HepG2 (cell line): ENCODE results near the gene ROM1. TPM values are rescaled to one million over a fixed set of nuclear protein-coding genes. Genes with fewer than 3 reads are reported as not detected.
A peak's percentile ranks its signal among the peaks of the same experiment; 100 is the strongest.

ENCODE experiments used
- ATAC-seq: fragments of 200-7000 bp; cut with Tn5 transposase; 3 replicates; pipeline ENCODE4 v1.9.1; 2020; ENCODE audit warnings: mild to moderate bottlenecking, moderate library complexity
- BruUV-seq: library from RNA; stranded (reverse); fragments of 400-500 nt; replicated peaks from 2 replicates; lab custom pipeline; 2021; lab: Mats Ljungman, UMichigan
- CTCF ChIA-PET: fragments of 300-600 bp; formaldehyde crosslinking; extraction: SDS; loops from one replicate; lab custom pipeline; 2021; ENCODE audit warnings: low total read pairs, inconsistent platforms, low intra/inter-chr PET ratio; lab: Yijun Ruan, JAX
- POLR2A ChIA-PET: fragments of 350-600 bp; sonication (Branson Sonifier 250); formaldehyde crosslinking; loops from one replicate; lab custom pipeline; 2020; ENCODE audit warnings: antibody characterized with exemption, inconsistent platforms; lab: Yijun Ruan, JAX
- DNase-seq: peaks from one replicate; pipeline ENCODE4 v3.0.0-alpha.2; 2015; ENCODE audit warnings: low spot score
- FAIRE-seq: peaks from 3 replicates; lab custom pipeline; 2011; peaks lifted over from hg19 to GRCh38; lab: Jason Lieb, UNC
- H2AFZ ChIP-seq: one replicate; pipeline ENCODE4 v1.6.1; 2011; ENCODE audit warnings: low read length, inconsistent platforms
- H3K27ac ChIP-seq: fragments of 300-600 bp; 3 replicates; pipeline ENCODE4 v1.8.0; 2011; ENCODE audit warnings: mixed run types, mild to moderate bottlenecking, mixed read lengths, low read length, inconsistent platforms; ENCODE audit not compliant: insufficient read depth; ENCODE audit errors: extremely low read length
- H3K27me3 ChIP-seq, 2 experiments: fragments of 200-600 bp in 1 of 2; 2 replicates in 1 of 2; 3 replicates in 1 of 2; pipeline versions ENCODE4 v1.6.0 to v1.8.0; 2011; ENCODE audit warnings: low read length in 2 of 2, mild to moderate bottlenecking in 2 of 2, moderate library complexity in 2 of 2, inconsistent platforms in 1 of 2; ENCODE audit not compliant: insufficient read depth in 2 of 2, control insufficient read depth in 1 of 2
- H3K36me3 ChIP-seq, 2 experiments: fragments of 200-600 bp in 1 of 2; replicated peaks in 1 of 2; 2 replicates in 1 of 2; 3 replicates in 1 of 2; pipeline versions ENCODE4 v1.5.1 to v1.8.0; 2011; ENCODE audit warnings: low read length in 2 of 2, inconsistent platforms in 1 of 2; ENCODE audit not compliant: insufficient read depth in 2 of 2, control insufficient read depth in 1 of 2
- H3K4me1 ChIP-seq: 2 replicates; pipeline ENCODE4 v1.5.1; 2012; ENCODE audit warnings: low read length, inconsistent platforms; ENCODE audit not compliant: insufficient read depth
- H3K4me2 ChIP-seq: 2 replicates; pipeline ENCODE4 v1.6.0; 2011; ENCODE audit warnings: low read depth, low read length, inconsistent platforms
- H3K4me3 ChIP-seq, 3 experiments: fragments of 200-600 bp in 1 of 3; sonication (generic), shearing (Covaris generic) in 1 of 3; replicated peaks in 1 of 3; 2 replicates each; pipeline ENCODE4 v1.5.1; 2011 to 2016; ENCODE audit warnings: low read length in 3 of 3, inconsistent platforms in 2 of 3, low read depth in 2 of 3, mild to moderate bottlenecking in 2 of 3, control low read depth in 1 of 3, mixed read lengths in 1 of 3; ENCODE audit not compliant: insufficient read depth in 1 of 3
- H3K79me2 ChIP-seq: one replicate; pipeline ENCODE4 v1.6.1; 2011; ENCODE audit warnings: low read length, inconsistent platforms; ENCODE audit not compliant: insufficient read depth
- H3K9ac ChIP-seq: 2 replicates; pipeline ENCODE4 v1.6.0; 2011; ENCODE audit warnings: mild to moderate bottlenecking, low read depth, low read length, inconsistent platforms; ENCODE audit not compliant: insufficient read depth
- H3K9me3 ChIP-seq: 2 replicates; pipeline ENCODE4 v1.5.1; 2012; ENCODE audit warnings: mild to moderate bottlenecking, low read length
- H4K20me1 ChIP-seq: 2 replicates; pipeline ENCODE4 v1.6.0; 2011; ENCODE audit warnings: inconsistent platforms, mild to moderate bottlenecking, low read length, moderate library complexity; ENCODE audit not compliant: insufficient read depth
- CBFB ChIP-seq: sonication (generic); formaldehyde crosslinking; IDR thresholded peaks from 2 replicates; pipeline ENCODE4 v1.4.0; 2020; ENCODE audit warnings: missing genetic modification reagents
- CHD2 ChIP-seq: IDR thresholded peaks from 2 replicates; pipeline ENCODE4 v1.6.1; 2011; ENCODE audit warnings: low read depth, low read length, improper control_type of control experiment
- FUBP1 ChIP-seq: sonication (generic); formaldehyde crosslinking; IDR thresholded peaks from 2 replicates; pipeline ENCODE4 v1.5.1; 2020; ENCODE audit warnings: missing genetic modification reagents, mild to moderate bottlenecking, borderline replicate concordance
- KAT8 ChIP-seq: IDR thresholded peaks from 2 replicates; pipeline ENCODE4 v1.6.1; 2016; ENCODE audit warnings: missing genetic modification reagents, missing compliant biosample characterization
- TBX3 ChIP-seq: fragments of 450-650 bp; IDR thresholded peaks from 2 replicates; pipeline ENCODE4 v1.6.1; 2017; ENCODE audit warnings: antibody characterized with exemption, mild to moderate bottlenecking, inconsistent platforms, borderline replicate concordance
- ZNF251 ChIP-seq: sonication (generic); formaldehyde crosslinking; IDR thresholded peaks from 2 replicates; pipeline ENCODE4 v1.9.0; 2021; ENCODE audit warnings: mild to moderate bottlenecking, missing genetic modification reagents
- ZNF335 ChIP-seq: sonication (generic); formaldehyde crosslinking; IDR thresholded peaks from 2 replicates; pipeline ENCODE4 v1.4.0; 2020; ENCODE audit warnings: missing genetic modification reagents
- ZNF343 ChIP-seq: sonication (generic); formaldehyde crosslinking; IDR thresholded peaks from 2 replicates; pipeline ENCODE4 v1.4.0; 2020; ENCODE audit warnings: mild to moderate bottlenecking, missing genetic modification reagents
- ZNF512 ChIP-seq: sonication (generic); formaldehyde crosslinking; IDR thresholded peaks from 2 replicates; pipeline ENCODE4 v1.4.0; 2020; ENCODE audit warnings: mild to moderate bottlenecking, missing genetic modification reagents
- ZNF75D ChIP-seq: sonication (generic); formaldehyde crosslinking; IDR thresholded peaks from 2 replicates; pipeline ENCODE4 v1.8.1; 2023; ENCODE audit warnings: missing genetic modification reagents, mild to moderate bottlenecking, borderline replicate concordance
- ZNF883 ChIP-seq: sonication (generic); formaldehyde crosslinking; IDR thresholded peaks from 2 replicates; pipeline ENCODE4 v1.5.1; 2020; ENCODE audit warnings: mild to moderate bottlenecking, missing genetic modification reagents; ENCODE audit errors: not compliant biosample characterization
- WGBS: methylation state at CpG from one replicate; pipeline ENCODE4 v1.1.6; 2017; ENCODE audit warnings: low lambda C conversion rate; 5-methylcytosine and 5-hydroxymethylcytosine counted together
- in situ Hi-C: cut with HindIII; loops from 2 replicates; pipeline ENCODE4 v1.10.0; 2017; ENCODE audit warnings: low pct_unique_long_range_greater_than_20kb; ENCODE audit not compliant: extremely low pct_ligation_motif_present
- intact Hi-C: fragments of 100-400 bp; cut with micrococcal nuclease; formaldehyde crosslinking; loops from one replicate; pipeline ENCODE4 v1.10.0; 2022; ENCODE audit not compliant: unreplicated experiment
- polyA plus RNA-seq, 8 experiments: library from polyadenylated mRNA; depleted of rRNA in 3 of 8; stranded (reverse) in 7 of 8; unstranded in 1 of 8; fragments of >200 nt; fragmentation: Illumina TruSeq in 4 of 8; extraction: Trizol in 4 of 8; gene quantifications; 2 replicates each; pipeline versions ENCODE4 v1.2.1 to v1.2.3, GENCODE V29; 2011 to 2016; ENCODE audit warnings: low read depth in 4 of 8, missing spikeins in 1 of 8, mixed read lengths in 1 of 8; ENCODE audit not compliant: insufficient read depth in 1 of 8
- total RNA-seq, 5 experiments: library from RNA; depleted of rRNA; stranded (reverse); fragments of >200 nt; fragmentation: Illumina TruSeq; extraction: Trizol; gene quantifications; 2 replicates each; pipeline ENCODE4 v1.2.3, GENCODE V29; 2016; ENCODE audit warnings: low read depth in 1 of 5

The ROM1 gene
- total and polyA plus RNA-seq, 2 of the 13 experiments (the other 11 are each of a cell fraction or from before 2014, with no cell fraction given), result 1.2 to 2.4 TPM

GRCh38 chr11:62599901-62600300 is 13.2 kb upstream of the ROM1 start:
- Histone ChIP-seq H3K9me3 (no peaks in the 10 kb centered on the region), H3K27ac (peak overlapping the region; percentile 88), H3K4me3 (peak overlapping the region; percentile 91 to 94 (median 94)), H3K79me2 (peaks cover 33% of the 10 kb centered on the region), H2AFZ (no peak overlapping the region), H3K9ac (peak overlapping the region; percentile 99), H3K36me3 (peaks cover 22 to 38% of the 10 kb centered on the region in 2 experiments), H4K20me1 (no peaks in the 10 kb centered on the region), H3K4me1 (peaks cover 34% of the 10 kb centered on the region), H3K4me2 (peak overlapping the region; percentile 97), H3K27me3 (no peaks in the 10 kb centered on the region; a peak in 1 of 5 replicates)
- TF ChIP-seq ZNF251 (no peak), ZNF343 (no peak), ZNF883 (CRISPR knock-in tag) (no peak), ZNF512 (CRISPR knock-in tag) (no peak), FUBP1 (CRISPR knock-in tag) (no peak), CBFB (CRISPR knock-in tag) (no peak), ZNF75D (CRISPR knock-in tag) (no peak), ZNF335 (no peak), KAT8 (CRISPR knock-in tag) (no peak), TBX3 (no peak), CHD2 (no peak)
- ChIA-PET POLR2A (interaction anchor here (0.6 to 3.8 kb wide), 12 partner anchors 8 to 241 kb away, joined by 3 to 137 read pairs (median 8); partner anchors contain the start of genes B3GAT3, C11orf98, CSKMT and EEF1G), CTCF (no interaction called here)
- in situ Hi-C loops, result no loop called here
- no peak for FAIRE-seq
- ATAC-seq, result no peak
- 45% methylated on average over 5 of the region's 5 CpGs for WGBS
- intact Hi-C loops, result loop anchor here (1.0 kb wide), 1 partner anchor 9 kb away; the partner anchor contains the start of gene TUT1
- no peak for DNase-seq
- TSS peak; percentile 56 for BruUV-seq
